ENCODE data around the gene KIF13A. TPM values are rescaled to one million over a fixed set of nuclear protein-coding genes. Genes with fewer than 3 reads are reported as not detected.

KIF13A gene
- total RNA-seq, 1 donor from 2014 or later: 43.0 TPM

- no peak for DNase-seq (ENCODE audit: extremely low spot score in 2 of 2)
- Histone ChIP-seq H3K9me3 (no peaks in the 10 kb centered on the region), H3K27ac (no peak overlapping the region), H3K36me3 (no peaks in the 10 kb centered on the region), H3K27me3 (no peaks in the 10 kb centered on the region), H3K4me1 (peaks cover 6% of the 10 kb centered on the region), H3K4me3 (no peak overlapping the region)
- intact Hi-C loops (cut with DNase I): no loop called here
- TF ChIP-seq POLR2A (IDR thresholded peaks at IDR 0.05) (no peak), POLR2AphosphoS5 (IDR thresholded peaks at IDR 0.05; ENCODE audit: insufficient read depth in 1 of 2, low read depth in 1 of 2) (no peak)
- TF ChIP-seq, protein P1, sequence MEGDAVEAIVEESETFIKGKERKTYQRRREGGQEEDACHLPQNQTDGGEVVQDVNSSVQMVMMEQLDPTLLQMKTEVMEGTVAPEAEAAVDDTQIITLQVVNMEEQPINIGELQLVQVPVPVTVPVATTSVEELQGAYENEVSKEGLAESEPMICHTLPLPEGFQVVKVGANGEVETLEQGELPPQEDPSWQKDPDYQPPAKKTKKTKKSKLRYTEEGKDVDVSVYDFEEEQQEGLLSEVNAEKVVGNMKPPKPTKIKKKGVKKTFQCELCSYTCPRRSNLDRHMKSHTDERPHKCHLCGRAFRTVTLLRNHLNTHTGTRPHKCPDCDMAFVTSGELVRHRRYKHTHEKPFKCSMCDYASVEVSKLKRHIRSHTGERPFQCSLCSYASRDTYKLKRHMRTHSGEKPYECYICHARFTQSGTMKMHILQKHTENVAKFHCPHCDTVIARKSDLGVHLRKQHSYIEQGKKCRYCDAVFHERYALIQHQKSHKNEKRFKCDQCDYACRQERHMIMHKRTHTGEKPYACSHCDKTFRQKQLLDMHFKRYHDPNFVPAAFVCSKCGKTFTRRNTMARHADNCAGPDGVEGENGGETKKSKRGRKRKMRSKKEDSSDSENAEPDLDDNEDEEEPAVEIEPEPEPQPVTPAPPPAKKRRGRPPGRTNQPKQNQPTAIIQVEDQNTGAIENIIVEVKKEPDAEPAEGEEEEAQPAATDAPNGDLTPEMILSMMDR (IDR thresholded peaks at IDR 0.05): no peak
Measured at GRCh38 chr6:17728551-17729222, 258.7 kb downstream of the KIF13A start.

- Histone ChIP-seq H3K36me3 (no peaks in the 10 kb centered on the region), H3K4me1 (peaks cover 6% of the 10 kb centered on the region), H3K27ac (no peak overlapping the region), H3K9me3 (no peaks in the 10 kb centered on the region), H3K4me3 (no peak overlapping the region), H3K27me3 (no peaks in the 10 kb centered on the region)
- TF ChIP-seq POLR2A (IDR thresholded peaks at IDR 0.05): no peak
- TF ChIP-seq POLR2AphosphoS5 (IDR thresholded peaks at IDR 0.05; ENCODE audit: insufficient read depth in 1 of 2, low read depth in 1 of 2): no peak
- TF ChIP-seq, protein P1 (IDR thresholded peaks at IDR 0.05): no peak
- peak in 1 of 2 donors; percentile 87 for DNase-seq (ENCODE audit: extremely low spot score in 2 of 2)
- intact Hi-C loops (cut with DNase I): no loop called here
Measured at GRCh38 chr6:17725083-17725482, 262.4 kb downstream of the KIF13A start.

DNA sequence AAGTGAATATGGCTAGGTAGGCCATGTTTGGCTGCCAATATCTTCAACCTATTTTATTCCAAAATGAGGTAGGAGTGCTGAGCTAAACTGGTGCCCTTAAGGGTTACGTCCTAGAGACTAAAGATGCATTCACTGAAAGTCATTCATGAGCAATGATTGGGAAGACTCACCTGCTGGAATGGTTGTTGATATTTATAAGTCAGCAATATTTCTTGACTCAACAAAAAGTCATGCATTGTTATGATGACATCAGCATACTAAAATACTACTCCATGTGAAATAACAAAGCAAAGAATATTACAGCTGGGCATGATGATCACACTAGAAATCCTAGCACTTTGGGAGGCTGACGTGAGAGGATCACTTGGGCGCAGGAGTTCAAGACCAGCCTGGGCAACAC, 263.1 kb downstream of the KIF13A start:
- Histone ChIP-seq H3K4me1 (peaks cover 6% of the 10 kb centered on the region), H3K9me3 (no peaks in the 10 kb centered on the region), H3K27ac (no peak overlapping the region), H3K4me3 (no peak overlapping the region), H3K27me3 (no peaks in the 10 kb centered on the region), H3K36me3 (no peaks in the 10 kb centered on the region)
- DNase-seq (ENCODE audit: extremely low spot score in 2 of 2): no peak
- no peak for TF ChIP-seq POLR2A (IDR thresholded peaks at IDR 0.05)
- TF ChIP-seq POLR2AphosphoS5 (IDR thresholded peaks at IDR 0.05; ENCODE audit: insufficient read depth in 1 of 2, low read depth in 1 of 2): no peak
- TF ChIP-seq, protein P1 (IDR thresholded peaks at IDR 0.05): no peak
- intact Hi-C loops (cut with DNase I): no loop called here

- TF ChIP-seq, protein P1 (IDR thresholded peaks at IDR 0.05): no peak
- TF ChIP-seq POLR2AphosphoS5 (IDR thresholded peaks at IDR 0.05; ENCODE audit: insufficient read depth in 1 of 2, low read depth in 1 of 2): no peak
- no peak for TF ChIP-seq POLR2A (IDR thresholded peaks at IDR 0.05)
- H3K9me3 ChIP-seq: no peaks in the 10 kb centered on the region
- no peaks in the 10 kb centered on the region for H3K36me3 ChIP-seq
- intact Hi-C loops (cut with DNase I): no loop called here
- DNase-seq (ENCODE audit: extremely low spot score in 2 of 2): peak in 1 of 2 donors; percentile 8
- no peaks in the 10 kb centered on the region for H3K27me3 ChIP-seq
- H3K4me1 ChIP-seq: peaks cover 6% of the 10 kb centered on the region
- H3K4me3 ChIP-seq: no peak overlapping the region
- H3K27ac ChIP-seq: no peak overlapping the region
Measured at GRCh38 chr6:17721671-17722070, 265.8 kb downstream of the KIF13A start.

- no peaks in the 10 kb centered on the region for H3K27me3 ChIP-seq
- TF ChIP-seq POLR2A (IDR thresholded peaks at IDR 0.05) (no peak), POLR2AphosphoS5 (IDR thresholded peaks at IDR 0.05; ENCODE audit: insufficient read depth in 1 of 2, low read depth in 1 of 2) (no peak)
- TF ChIP-seq, protein P1 (IDR thresholded peaks at IDR 0.05): no peak
- intact Hi-C loops (cut with DNase I): no loop called here
Measured at GRCh38 chr6:17719323-17720041, 268.0 kb downstream of the KIF13A start.

More at GRCh38 chr6:17719323-17720041, 268.0 kb downstream of the KIF13A start:
- H3K4me3 ChIP-seq: no peak overlapping the region
- H3K36me3 ChIP-seq: no peaks in the 10 kb centered on the region
- H3K27ac ChIP-seq: no peak overlapping the region
- no peaks in the 10 kb centered on the region for H3K9me3 ChIP-seq
- peaks cover 10% of the 10 kb centered on the region for H3K4me1 ChIP-seq
- no peak for DNase-seq (ENCODE audit: extremely low spot score in 2 of 2)

Measured in vagina (tissue), 2 donors.